ENCODE results near the gene MYL6B. TPM values are rescaled to one million over a fixed set of nuclear protein-coding genes. Genes with fewer than 3 reads are reported as not detected.
A peak's percentile ranks its signal among the peaks of the same experiment; 100 is the strongest.
"Not testable (repeated sequence)": the region's sequence is repeated elsewhere in the genome, so short reads cannot be mapped to it uniquely, and the experiment has no call there.

Gene MYL6B
- polyA plus RNA-seq (ENCODE audit: insufficient read length in 10 of 10), result 100 to 1,000 TPM; 502 to 996 (median 790) TPM
- long read RNA-seq, donor 1, transcript MYL6B-208 (3 exons, 322 nt), result major isoform, 17 of 439 reads
- long read RNA-seq, donor 1, partial matches to known transcripts, result 389 of 439 reads
- long read RNA-seq, donor 1, other reads (novel, unspliced or antisense), result 25 of 439 reads
- long read RNA-seq, donor 2, transcript MYL6B-208 (3 exons, 322 nt), result major isoform, 28 of 319 reads
- long read RNA-seq, donor 2, transcript MYL6B-205 (2 exons, 221 nt), result minor isoform, 11 of 319 reads
- long read RNA-seq, donor 2, partial matches to known transcripts, result 251 of 319 reads
- long read RNA-seq, donor 2, other reads (novel, unspliced or antisense), result 27 of 319 reads
- long read RNA-seq, donor 3, result 0 reads
- long read RNA-seq, donor 4, transcript MYL6B-208 (3 exons, 322 nt), result major isoform, 11 of 248 reads
- long read RNA-seq, donor 4, partial matches to known transcripts, result 209 of 248 reads
- long read RNA-seq, donor 4, other reads (novel, unspliced or antisense), result 25 of 248 reads
- long read RNA-seq, donor 5, transcript MYL6B-208 (3 exons, 322 nt), result major isoform, 30 of 497 reads
- long read RNA-seq, donor 5, partial matches to known transcripts, result 416 of 497 reads
- long read RNA-seq, donor 5, other reads (novel, unspliced or antisense), result 45 of 497 reads
- long read RNA-seq, donor 6, transcript MYL6B-205 (2 exons, 221 nt), result minor isoform, 6 of 525 reads
- long read RNA-seq, donor 6, transcript MYL6B-208 (3 exons, 322 nt), result major isoform, 28 of 525 reads
- long read RNA-seq, donor 6, partial matches to known transcripts, result 424 of 525 reads
- long read RNA-seq, donor 6, other reads (novel, unspliced or antisense), result 64 of 525 reads
- long read RNA-seq, donor 7, transcript MYL6B-208 (3 exons, 322 nt), result major isoform, 10 of 504 reads
- long read RNA-seq, donor 7, partial matches to known transcripts, result 359 of 504 reads
- long read RNA-seq, donor 7, other reads (novel, unspliced or antisense), result 128 of 504 reads
- long read RNA-seq, donor 8, transcript MYL6B-208 (3 exons, 322 nt), result major isoform, 18 of 602 reads
- long read RNA-seq, donor 8, partial matches to known transcripts, result 443 of 602 reads
- long read RNA-seq, donor 8, other reads (novel, unspliced or antisense), result 137 of 602 reads
- long read RNA-seq, donor 9, partial matches to known transcripts, result 27 of 31 reads
- long read RNA-seq, donor 9, other reads (novel, unspliced or antisense), result 0 of 31 reads

GRCh38 chr12:56152132-56152755 lies at the start of gene MYL6B:
TSS of gene MYL6B (plus strand) at chr12:56152587. CDS start at chr12:56153919, 1,332 bp downstream.
- peak; percentile 92 to 97 (median 96) for DNase-seq

GRCh38 chr12:56102683-56103065 lies 49.7 kb upstream of the MYL6B start:
- DNase-seq, result no peak

- no peak for DNase-seq
Measured at GRCh38 chr12:56103066-56103711, 49.2 kb upstream of the MYL6B start.

- no peak for DNase-seq
Measured at GRCh38 chr12:56103823-56104108, 48.6 kb upstream of the MYL6B start.

GRCh38 chr12:56104109-56104814 lies 48.1 kb upstream of the MYL6B start, which contains the start of gene PA2G4:
TSS of gene PA2G4 (plus strand) at chr12:56104559. CDS start at chr12:56104738, 179 bp downstream.
- DNase-seq, result peak; percentile 97 to 99 (median 99)

GRCh38 chr12:56104815-56105608 lies 47.4 kb upstream of the MYL6B start:
- no peak for DNase-seq

GRCh38 chr12:56105609-56105902 lies 46.8 kb upstream of the MYL6B start:
- DNase-seq, result no peak

- DNase-seq, result no peak
Measured at GRCh38 chr12:56107242-56107641, 45.1 kb upstream of the MYL6B start.

GRCh38 chr12:56110571-56110970 lies 41.8 kb upstream of the MYL6B start:
- no peak for DNase-seq

- no peak for DNase-seq
Measured at GRCh38 chr12:56114084-56114483, 38.3 kb upstream of the MYL6B start.

GRCh38 chr12:56115329-56115728 lies 37.1 kb upstream of the MYL6B start:
- peak in 2 of 3 donors; percentile 21 to 47 for DNase-seq

GRCh38 chr12:56116267-56117081 lies 35.9 kb upstream of the MYL6B start, which contains the start of gene RPL41:
TSS of gene RPL41 (plus strand) at chr12:56116633.
- DNase-seq, result peak; percentile 97 to 99 (median 98)

GRCh38 chr12:56117082-56117706 lies 35.2 kb upstream of the MYL6B start:
- DNase-seq, result not testable (repeated sequence)

GRCh38 chr12:56117778-56118687 lies 34.4 kb upstream of the MYL6B start, which contains the start of gene ZC3H10:
TSS of gene ZC3H10 (plus strand) at chr12:56118266. CDS start at chr12:56120563, 2,297 bp downstream.
- peak; percentile 99 to 100 (median 100) for DNase-seq

- DNase-seq, result peak in 1 of 3 donors; percentile 22
Measured at GRCh38 chr12:56118688-56119357, 33.6 kb upstream of the MYL6B start.

- DNase-seq, result peak; percentile 84 to 91 (median 89)
Measured at GRCh38 chr12:56119361-56119796, 33.0 kb upstream of the MYL6B start.

Data from muscle of back (tissue), 13 donors.